GM11168 (cell line): ENCODE results near the gene TBL1X.
"Not testable (repeated sequence)": the region's sequence is repeated elsewhere in the genome, so short reads cannot be mapped to it uniquely, and the experiment has no call there.

Source experiments
- in situ Hi-C: fragments of 300-500 bp; cut with MboI; formaldehyde crosslinking; loops from one replicate; pipeline ENCODE4 v1.12.0; 2022; ENCODE audit warnings: low sequenced_read_pairs; ENCODE audit not compliant: unreplicated experiment

Gene TBL1X

GRCh38 chrX:9728261-9728660, 263.4 kb downstream of the TBL1X start:
- in situ Hi-C loops: no loop called here

GRCh38 chrX:9729171-9729885, 264.5 kb downstream of the TBL1X start:
- in situ Hi-C loops: no loop called here

GRCh38 chrX:9730078-9730477, 265.2 kb downstream of the TBL1X start:
- in situ Hi-C loops: no loop called here

DNA sequence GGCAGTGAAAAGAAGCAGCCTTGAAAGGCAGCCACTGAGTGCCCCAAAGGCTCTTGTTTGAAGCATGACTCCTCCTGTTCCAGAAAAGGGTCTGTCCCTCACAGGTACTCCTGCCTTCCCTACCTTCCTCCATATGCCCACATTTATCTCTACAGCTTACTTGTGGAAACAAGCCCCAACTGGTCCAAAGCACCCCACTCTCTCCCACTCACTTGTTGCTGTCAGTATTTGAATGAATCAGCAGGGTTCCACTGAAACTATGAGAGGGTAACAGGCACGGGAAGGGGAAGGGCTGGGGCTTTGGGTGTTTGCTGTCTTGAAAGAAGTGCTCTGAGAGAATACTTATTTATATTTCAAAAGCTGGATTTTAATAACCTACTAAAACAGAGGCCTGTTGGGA, 265.9 kb downstream of the TBL1X start:
- in situ Hi-C loops: no loop called here

GRCh38 chrX:9737363-9737762, 272.5 kb downstream of the TBL1X start:
- in situ Hi-C loops: no loop called here

DNA sequence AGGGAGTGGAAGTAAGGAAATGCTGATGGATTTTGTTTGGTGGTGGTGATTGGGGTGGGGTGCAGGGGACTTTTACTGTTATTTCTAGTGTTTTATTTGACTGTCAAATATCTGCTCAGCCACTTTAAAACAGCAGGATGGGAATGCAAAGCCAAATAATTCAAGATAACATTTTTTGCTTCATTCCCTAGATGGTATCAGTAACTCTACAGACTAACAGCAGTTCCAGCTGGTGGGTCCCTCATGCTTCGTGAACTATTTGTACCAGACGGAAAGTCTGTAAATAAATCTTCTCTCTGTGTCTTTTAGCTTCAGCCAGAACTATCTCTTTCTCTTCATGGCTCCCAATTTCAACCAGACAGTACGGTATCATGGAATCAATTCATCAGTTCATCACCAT, 273.3 kb downstream of the TBL1X start:
- in situ Hi-C loops: no loop called here

DNA sequence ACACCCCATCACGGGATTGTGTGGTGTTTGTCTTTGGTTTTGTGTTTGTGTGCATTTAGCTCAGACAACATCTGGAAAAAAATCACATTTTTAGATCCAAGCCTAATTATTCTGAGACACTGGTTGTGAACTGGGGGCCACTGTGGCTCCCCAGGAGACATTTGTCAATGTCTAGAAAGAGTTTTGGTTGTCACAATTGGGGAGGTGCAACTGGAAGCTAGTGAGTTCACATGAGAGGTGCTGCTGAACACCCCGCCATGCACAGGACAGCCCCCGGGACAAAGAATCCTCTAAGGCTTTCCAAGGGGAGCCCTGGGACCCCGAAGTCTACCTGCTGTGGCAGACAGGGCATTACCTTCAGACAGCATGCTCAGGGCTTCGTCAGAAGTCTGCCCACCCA, 274.3 kb downstream of the TBL1X start:
- in situ Hi-C loops: no loop called here

DNA sequence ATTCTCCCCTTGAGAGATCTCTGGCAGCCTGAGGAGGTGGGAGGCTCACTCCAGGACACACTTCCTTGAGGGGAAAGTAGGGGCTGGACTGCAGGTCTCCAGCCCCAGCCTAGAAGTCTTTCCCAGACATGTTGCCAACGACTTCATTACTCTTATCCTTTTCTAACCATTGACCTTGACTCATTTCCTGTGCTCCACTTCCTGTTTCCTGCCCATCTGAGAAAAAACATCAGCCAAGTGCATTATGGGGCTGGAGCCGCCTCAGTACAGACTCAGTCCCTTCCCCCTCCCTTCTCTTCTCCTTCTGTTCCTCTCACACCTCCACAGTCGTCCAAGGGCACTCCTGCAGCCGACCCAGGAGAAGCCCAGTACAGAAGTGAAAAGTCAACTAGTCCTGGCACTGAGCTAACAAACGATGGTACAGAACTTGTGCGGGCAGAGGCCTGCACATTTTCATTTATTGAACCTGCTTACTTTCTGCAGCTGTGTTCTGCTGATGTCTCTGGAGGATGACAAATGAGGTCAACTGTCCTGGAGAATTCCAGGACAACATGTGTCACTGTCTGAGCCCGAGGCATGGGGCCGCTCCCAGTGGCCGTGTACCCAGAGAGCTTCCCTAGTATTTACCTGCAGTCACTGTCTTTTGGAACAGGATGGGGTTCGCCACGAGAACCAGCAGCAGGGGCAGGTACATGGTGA, 280.7 kb downstream of the TBL1X start:
- in situ Hi-C loops: no loop called here

DNA sequence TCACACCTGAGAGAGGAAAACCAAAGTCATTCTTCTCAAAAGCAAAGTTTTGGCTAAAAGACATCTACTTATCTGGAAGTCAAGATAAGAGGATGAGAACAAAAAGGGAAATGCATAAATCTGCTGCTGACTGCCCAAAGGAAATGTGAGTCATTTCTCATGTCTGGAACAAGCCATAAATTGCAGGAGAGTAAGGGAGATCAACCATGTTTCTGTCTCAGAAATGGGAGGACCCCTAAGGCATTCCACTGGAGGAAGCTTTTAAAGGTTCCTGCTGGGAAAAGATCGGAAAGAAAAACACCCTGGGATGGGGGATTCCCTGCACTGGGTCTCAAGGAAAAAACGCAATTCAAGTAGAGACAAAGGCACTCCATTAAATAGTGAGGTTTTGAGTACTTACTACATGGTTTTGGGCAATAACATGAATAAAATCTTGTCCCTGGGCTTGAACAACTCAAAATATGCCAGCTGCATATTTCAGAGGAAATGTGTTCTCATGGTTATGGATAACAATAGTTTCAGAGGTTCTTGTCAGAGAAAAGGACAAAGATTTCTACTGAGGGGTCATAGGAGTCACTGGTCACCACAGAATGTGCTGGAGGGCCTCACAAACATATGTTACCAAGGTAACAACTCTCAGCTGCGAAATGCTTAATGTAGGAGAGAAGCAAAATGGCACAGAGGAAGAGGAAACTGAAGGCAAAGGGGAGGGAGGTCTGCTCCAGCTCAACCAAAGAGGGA, 281.5 kb downstream of the TBL1X start:
- in situ Hi-C loops: no loop called here

GRCh38 chrX:9747644-9748043, 282.8 kb downstream of the TBL1X start:
- in situ Hi-C loops: no loop called here

GRCh38 chrX:9749146-9749692, 284.4 kb downstream of the TBL1X start:
- in situ Hi-C loops: no loop called here

- in situ Hi-C loops: no loop called here
These were observed 292.5 kb downstream of the TBL1X start for GRCh38 chrX:9757366-9757765.

- in situ Hi-C loops: no loop called here
These were observed 293.3 kb downstream of the TBL1X start for GRCh38 chrX:9758021-9758638.

GRCh38 chrX:9759337-9759736, 294.5 kb downstream of the TBL1X start:
- in situ Hi-C loops: no loop called here

GRCh38 chrX:9765072-9765736, 300.3 kb downstream of the TBL1X start:
- in situ Hi-C loops: no loop called here

- in situ Hi-C loops: no loop called here
These were observed 300.9 kb downstream of the TBL1X start, which contains the start of gene GPR143 for GRCh38 chrX:9765737-9766097. Gene GPR143 (minus strand): TSS chrX:9765847. CDS start chrX:9765817, 30 bp downstream.

DNA sequence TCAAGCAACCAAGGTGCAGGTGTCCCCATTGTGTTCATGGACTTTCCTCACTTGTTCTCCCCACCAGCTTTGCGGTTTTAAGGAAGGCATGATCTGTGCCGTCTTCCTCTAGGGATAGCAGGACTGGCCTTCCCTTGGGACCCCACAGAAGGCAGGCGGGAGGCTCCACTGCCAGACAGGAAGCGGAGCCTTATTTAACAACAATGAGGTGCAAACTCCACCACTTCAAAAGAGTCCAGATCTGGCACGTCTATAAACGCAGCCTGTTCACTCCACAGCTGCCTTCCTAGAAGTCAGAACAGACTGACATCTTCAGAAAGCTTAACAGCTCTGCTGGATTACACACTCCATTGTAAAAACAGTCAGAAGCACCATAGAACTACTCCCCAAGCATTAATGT, 302.5 kb downstream of the TBL1X start:
- in situ Hi-C loops: no loop called here

GRCh38 chrX:9768321-9768839, 303.5 kb downstream of the TBL1X start:
- in situ Hi-C loops: not testable (repeated sequence)

- in situ Hi-C loops: no loop called here
These were observed 305.5 kb downstream of the TBL1X start for GRCh38 chrX:9770319-9770718.

GRCh38 chrX:9772943-9773342, 308.1 kb downstream of the TBL1X start:
- in situ Hi-C loops: no loop called here
